H9 (cell line): ENCODE measurements around the gene ABCA4. TPM values are rescaled to one million over a fixed set of nuclear protein-coding genes. Genes with fewer than 3 reads are reported as not detected.

Source experiments
- DNase-seq: peaks from one replicate; pipeline ENCODE4 v3.0.0-alpha.2; 2017
- H2AFZ ChIP-seq: one replicate; pipeline ENCODE4 v1.6.1; 2013; ENCODE audit warnings: mild to moderate bottlenecking, low read length, control low read depth, moderate library complexity
- H2AK5ac ChIP-seq: 2 replicates; pipeline ENCODE4 v1.6.1; 2013; ENCODE audit warnings: low read length, control low read depth, mixed read lengths; ENCODE audit not compliant: insufficient read length
- H2BK120ac ChIP-seq: one replicate; pipeline ENCODE4 v1.6.1; 2013; ENCODE audit warnings: low read depth, mild to moderate bottlenecking, low read length, control low read depth, inconsistent platforms; ENCODE audit not compliant: poor library complexity, severe bottlenecking
- H2BK12ac ChIP-seq: 2 replicates; pipeline ENCODE4 v1.6.1; 2013; ENCODE audit warnings: low read length, control low read depth, mixed read lengths, low read depth; ENCODE audit not compliant: insufficient read length
- H2BK15ac ChIP-seq: 2 replicates; pipeline ENCODE4 v1.6.1; 2013; ENCODE audit warnings: low read depth, low read length, control low read depth
- H2BK20ac ChIP-seq: one replicate; pipeline ENCODE4 v1.6.1; 2013; ENCODE audit warnings: low read depth, mild to moderate bottlenecking, low read length, control low read depth, inconsistent platforms; ENCODE audit not compliant: poor library complexity, severe bottlenecking
- H2BK5ac ChIP-seq: 2 replicates; pipeline ENCODE4 v1.6.1; 2013; ENCODE audit warnings: low read length, control low read depth, mixed read lengths; ENCODE audit not compliant: insufficient read length
- H3K14ac ChIP-seq: 2 replicates; pipeline ENCODE4 v1.6.1; 2013; ENCODE audit warnings: low read length, control low read depth; ENCODE audit not compliant: insufficient read depth
- H3K18ac ChIP-seq: 2 replicates; pipeline ENCODE4 v1.6.1; 2013; ENCODE audit warnings: low read depth, mild to moderate bottlenecking, mixed read lengths, low read length, control low read depth; ENCODE audit not compliant: insufficient read length
- H3K23ac ChIP-seq: 2 replicates; pipeline ENCODE4 v1.6.1; 2013; ENCODE audit warnings: low read length, control low read depth, mixed read lengths, low read depth; ENCODE audit not compliant: insufficient read length
- H3K23me2 ChIP-seq: 2 replicates; pipeline ENCODE4 v1.6.1; 2013; ENCODE audit warnings: low read depth, mild to moderate bottlenecking, mixed read lengths, low read length, control low read depth; ENCODE audit not compliant: insufficient read length, poor library complexity, severe bottlenecking
- H3K27ac ChIP-seq: 2 replicates; pipeline ENCODE4 v1.5.1; 2013; ENCODE audit warnings: low read length, control low read depth, mixed read lengths, low read depth; ENCODE audit not compliant: insufficient read length
- H3K27me3 ChIP-seq: 2 replicates; pipeline ENCODE4 v1.6.1; 2013; ENCODE audit warnings: low read length, control low read depth, inconsistent platforms; ENCODE audit not compliant: insufficient read depth
- H3K4ac ChIP-seq: 2 replicates; pipeline ENCODE4 v1.6.1; 2013; ENCODE audit warnings: low read depth, mild to moderate bottlenecking, control low read depth, inconsistent platforms, low read length, moderate library complexity
- H3K4me1 ChIP-seq: 2 replicates; pipeline ENCODE4 v1.6.1; 2013; ENCODE audit warnings: low read length, control low read depth, inconsistent platforms; ENCODE audit not compliant: insufficient read depth
- H3K4me2 ChIP-seq: 2 replicates; pipeline ENCODE4 v1.6.1; 2013; ENCODE audit warnings: low read length, control low read depth, mixed read lengths; ENCODE audit not compliant: insufficient read length, insufficient read depth
- H3K56ac ChIP-seq: 2 replicates; pipeline ENCODE4 v1.6.1; 2013; ENCODE audit warnings: low read depth, mild to moderate bottlenecking, mixed read lengths, low read length, control low read depth; ENCODE audit not compliant: insufficient read length
- H3K79me1 ChIP-seq: 2 replicates; pipeline ENCODE4 v1.6.1; 2013; ENCODE audit warnings: low read depth, mild to moderate bottlenecking, moderate library complexity, low read length, control low read depth, inconsistent platforms; ENCODE audit not compliant: insufficient read depth, poor library complexity, severe bottlenecking
- H3K79me2 ChIP-seq: 2 replicates; pipeline ENCODE4 v1.6.1; 2013; ENCODE audit warnings: low read length, control low read depth, inconsistent platforms; ENCODE audit not compliant: insufficient read depth
- H3K9ac ChIP-seq: 2 replicates; pipeline ENCODE4 v1.6.1; 2013; ENCODE audit warnings: low read length, control low read depth, mixed read lengths; ENCODE audit not compliant: insufficient read length; ENCODE audit errors: extremely low read depth
- H3K9me3 ChIP-seq: one replicate; pipeline ENCODE4 v1.6.1; 2013; ENCODE audit warnings: low read depth, low read length, inconsistent platforms; ENCODE audit not compliant: control insufficient read depth
- H3T11ph ChIP-seq: one replicate; pipeline ENCODE4 v1.6.1; 2013; ENCODE audit warnings: mild to moderate bottlenecking, low read length, control low read depth, inconsistent platforms
- H4K20me1 ChIP-seq: one replicate; pipeline ENCODE4 v1.6.1; 2013; ENCODE audit not compliant: control insufficient read depth, insufficient read length, insufficient read depth
- H4K5ac ChIP-seq: 2 replicates; pipeline ENCODE4 v1.6.1; 2013; ENCODE audit warnings: low read depth, mild to moderate bottlenecking, mixed read lengths, low read length, control low read depth; ENCODE audit not compliant: insufficient read length
- H4K8ac ChIP-seq: replicated peaks from 2 replicates; pipeline ENCODE4 v1.6.1; 2013; ENCODE audit warnings: low read length, control low read depth, mixed read lengths, low read depth; ENCODE audit not compliant: insufficient read length
- H4K91ac ChIP-seq: 2 replicates; pipeline ENCODE4 v1.6.1; 2013; ENCODE audit warnings: low read depth, mild to moderate bottlenecking, moderate library complexity, mixed read lengths, low read length, control low read depth; ENCODE audit not compliant: insufficient read length
- H3K27ac Mint-ChIP-seq, 3 experiments: 2 replicates in 2 of 3; 3 replicates in 1 of 3; pipeline ENCODE4 v1.8.0; 2020 to 2021; ENCODE audit warnings: mixed read lengths in 3 of 3, mild to moderate bottlenecking in 1 of 3, moderate library complexity in 1 of 3
- H3K27me3 Mint-ChIP-seq: 2 replicates; pipeline ENCODE4 v1.8.0; 2021; ENCODE audit warnings: low read depth, mild to moderate bottlenecking, moderate library complexity, mixed read lengths
- H3K36me3 Mint-ChIP-seq, 3 experiments: 2 replicates in 2 of 3; 3 replicates in 1 of 3; pipeline ENCODE4 v1.8.0; 2020 to 2021; ENCODE audit warnings: low read depth in 3 of 3, mixed read lengths in 3 of 3; ENCODE audit not compliant: insufficient read depth in 1 of 3
- H3K4me1 Mint-ChIP-seq, 2 experiments: 2 replicates each; pipeline ENCODE4 v1.8.0; 2020; ENCODE audit warnings: mixed read lengths in 2 of 2
- H3K4me3 Mint-ChIP-seq, 2 experiments: 2 replicates in 1 of 2; 3 replicates in 1 of 2; pipeline ENCODE4 v1.8.0; 2020 to 2021; ENCODE audit warnings: mild to moderate bottlenecking in 2 of 2, mixed read lengths in 2 of 2, moderate library complexity in 1 of 2
- H3K9me3 Mint-ChIP-seq, 2 experiments: 2 replicates in 1 of 2; 3 replicates in 1 of 2; pipeline ENCODE4 v1.8.0; 2020; ENCODE audit warnings: mild to moderate bottlenecking in 2 of 2, mixed read lengths in 2 of 2, moderate library complexity in 1 of 2
- WGBS: extraction: QIAGEN DNeasy Blood & Tissue Kit; methylation state at CpG from one replicate; pipeline ENCODE4 v1.1.7; 2013; ENCODE audit warnings: missing lambda C conversion rate, low lambda C conversion rate, mixed read lengths; ENCODE audit not compliant: insufficient read length; ENCODE audit errors: extremely low coverage; 5-methylcytosine and 5-hydroxymethylcytosine counted together
- total RNA-seq: library from RNA; stranded (reverse); gene quantifications from 2 replicates; pipeline ENCODE4 v1.2.1, GENCODE V29; 2021
- TF ChIP-seq, protein P1 (sequence below): fragments of 200-600 bp; sonication (generic); conservative IDR thresholded peaks from 3 replicates; pipeline ENCODE4 v1.8.0; 2021; ENCODE audit warnings: antibody characterized with exemption, mild to moderate bottlenecking

ABCA4 gene
- total RNA-seq, 1 experiment from 2014 or later = not detected

DNA sequence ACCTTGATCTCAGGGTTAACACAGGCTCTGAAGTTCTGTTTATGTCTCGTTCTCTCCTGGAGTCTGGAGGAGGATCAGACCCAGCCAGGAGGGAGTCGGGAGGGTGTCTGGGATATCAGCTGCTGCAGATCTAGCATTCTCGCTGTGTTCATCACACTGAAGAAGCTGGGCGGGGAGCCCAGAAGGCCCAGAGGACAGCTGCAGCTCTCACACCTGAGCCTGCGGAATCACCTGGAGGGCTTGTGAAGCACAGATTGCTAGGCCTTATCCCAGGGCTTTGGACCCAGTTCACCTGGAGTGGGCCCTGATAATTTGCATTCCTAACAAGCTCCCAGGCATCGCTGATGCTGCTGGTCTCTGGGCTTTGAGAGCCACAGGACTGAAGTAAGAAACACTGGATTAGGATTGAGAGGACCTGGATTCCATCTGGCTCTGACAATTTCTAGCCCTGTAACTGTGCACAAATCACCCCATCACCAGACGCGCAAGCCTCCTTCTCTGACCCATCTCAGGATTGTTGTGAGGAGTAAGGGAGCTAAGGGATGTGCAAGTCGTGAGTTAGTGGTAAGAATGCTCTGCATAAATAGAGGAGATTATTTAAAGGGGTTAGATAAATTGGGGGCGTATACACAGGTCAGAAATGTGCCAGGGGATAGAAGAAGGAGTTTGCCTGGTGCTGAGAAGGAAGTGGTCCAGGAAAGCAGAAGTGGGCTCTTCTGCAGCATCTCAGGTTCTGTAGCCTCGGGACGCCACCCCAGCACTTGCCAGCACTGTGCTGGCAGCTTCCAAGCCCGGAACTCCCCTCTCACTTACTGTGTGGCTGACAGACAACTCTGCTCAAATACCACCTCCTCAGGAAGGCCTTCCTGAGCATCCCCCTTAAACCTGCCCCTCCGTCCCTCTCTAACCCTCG is 19.1 kb downstream of the ABCA4 start:
- DNase-seq = no peak
- Histone ChIP-seq H3K23me2 (no peaks in the 10 kb centered on the region), H3K18ac (no peak overlapping the region), H3K56ac (no peak overlapping the region), H4K20me1 (no peaks in the 10 kb centered on the region), H3K4me1 (peaks cover 2% of the 10 kb centered on the region; the same call in 1 of the 2 replicates), H3K4me2 (no peak overlapping the region), H3K23ac (no peak overlapping the region), H4K5ac (no peak overlapping the region), H4K8ac (no peak overlapping the region), H3K79me1 (no peaks in the 10 kb centered on the region), H3K27ac (no peak overlapping the region), H2AK5ac (no peak overlapping the region), H2AFZ (no peak overlapping the region), H2BK20ac (no peak overlapping the region), H2BK15ac (no peak overlapping the region), H2BK12ac (no peak overlapping the region), H2BK120ac (no peak overlapping the region), H3K27me3 (no peaks in the 10 kb centered on the region), H3K79me2 (no peaks in the 10 kb centered on the region), H4K91ac (no peak overlapping the region), H3K9ac (no peak overlapping the region), H2BK5ac (no peak overlapping the region), H3K4ac (no peak overlapping the region), H3T11ph (no peak overlapping the region), H3K14ac (no peak overlapping the region), H3K9me3 (no peaks in the 10 kb centered on the region)
- no CpG with 5 or more reads among the region's 15 CpGs for whole genome bisulfite sequencing
- no peak overlapping the region for H3K4me3 Mint-ChIP-seq
- peaks cover 35 to 43% of the 10 kb centered on the region in 2 experiments for H3K4me1 Mint-ChIP-seq
- TF ChIP-seq, protein P1, sequence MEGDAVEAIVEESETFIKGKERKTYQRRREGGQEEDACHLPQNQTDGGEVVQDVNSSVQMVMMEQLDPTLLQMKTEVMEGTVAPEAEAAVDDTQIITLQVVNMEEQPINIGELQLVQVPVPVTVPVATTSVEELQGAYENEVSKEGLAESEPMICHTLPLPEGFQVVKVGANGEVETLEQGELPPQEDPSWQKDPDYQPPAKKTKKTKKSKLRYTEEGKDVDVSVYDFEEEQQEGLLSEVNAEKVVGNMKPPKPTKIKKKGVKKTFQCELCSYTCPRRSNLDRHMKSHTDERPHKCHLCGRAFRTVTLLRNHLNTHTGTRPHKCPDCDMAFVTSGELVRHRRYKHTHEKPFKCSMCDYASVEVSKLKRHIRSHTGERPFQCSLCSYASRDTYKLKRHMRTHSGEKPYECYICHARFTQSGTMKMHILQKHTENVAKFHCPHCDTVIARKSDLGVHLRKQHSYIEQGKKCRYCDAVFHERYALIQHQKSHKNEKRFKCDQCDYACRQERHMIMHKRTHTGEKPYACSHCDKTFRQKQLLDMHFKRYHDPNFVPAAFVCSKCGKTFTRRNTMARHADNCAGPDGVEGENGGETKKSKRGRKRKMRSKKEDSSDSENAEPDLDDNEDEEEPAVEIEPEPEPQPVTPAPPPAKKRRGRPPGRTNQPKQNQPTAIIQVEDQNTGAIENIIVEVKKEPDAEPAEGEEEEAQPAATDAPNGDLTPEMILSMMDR = no peak
- H3K9me3 Mint-ChIP-seq = no peaks in the 10 kb centered on the region; a peak in 1 of 5 replicates
- no peak overlapping the region for H3K27ac Mint-ChIP-seq
- peaks cover 24% of the 10 kb centered on the region for H3K27me3 Mint-ChIP-seq
- H3K36me3 Mint-ChIP-seq = no peaks in the 10 kb centered on the region
